Measurements from ENCODE around the gene LMF2. TPM values are rescaled to one million over a fixed set of nuclear protein-coding genes. Genes with fewer than 3 reads are reported as not detected.

Gene LMF2
- total RNA-seq, 2 experiments from 2014 or later = 59.3 to 62.6 TPM

DNA sequence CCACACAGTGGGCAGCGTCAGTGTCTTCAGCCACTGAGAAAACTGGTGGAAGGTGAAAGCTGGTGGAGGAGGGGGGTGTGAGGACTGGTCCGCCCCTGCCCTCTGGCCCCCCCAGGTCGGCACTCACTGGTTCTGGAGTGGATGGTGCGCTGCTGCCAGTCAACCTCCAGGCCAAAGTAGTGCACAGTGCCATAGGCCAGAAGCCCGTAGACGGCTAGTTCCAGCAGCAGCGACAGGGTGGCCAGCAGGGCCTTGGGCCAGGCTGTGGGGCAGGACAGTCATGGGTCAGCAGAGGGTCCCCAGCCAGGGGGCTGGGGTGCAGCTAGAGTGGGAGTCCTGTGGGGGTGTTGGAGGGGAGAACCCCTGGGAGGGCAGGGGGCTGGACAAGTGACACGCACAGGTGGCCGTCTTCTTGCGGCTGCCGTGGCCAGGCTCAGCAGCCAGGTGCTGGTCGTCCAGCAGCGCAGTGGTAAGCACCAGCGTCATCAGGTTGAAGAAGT is 2.2 kb downstream of the LMF2 start:
- H3K27ac Mint-ChIP-seq = no peak overlapping the region
- no peaks in the 10 kb centered on the region for H3K9me3 Mint-ChIP-seq
- H3K36me3 Mint-ChIP-seq = peaks cover 7% of the 10 kb centered on the region
- DNase-seq = no peak
- no peaks in the 10 kb centered on the region for H3K27me3 Mint-ChIP-seq
- H3K4me3 Mint-ChIP-seq = no peak overlapping the region
- H3K4me1 Mint-ChIP-seq = peaks cover 7% of the 10 kb centered on the region

- no peak for DNase-seq
- H3K27ac Mint-ChIP-seq = no peak overlapping the region
- H3K4me3 Mint-ChIP-seq = no peak overlapping the region
- peaks cover 7% of the 10 kb centered on the region for H3K4me1 Mint-ChIP-seq
- no peaks in the 10 kb centered on the region for H3K9me3 Mint-ChIP-seq
- peaks cover 7% of the 10 kb centered on the region for H3K36me3 Mint-ChIP-seq
- no peaks in the 10 kb centered on the region for H3K27me3 Mint-ChIP-seq
Measured at GRCh38 chr22:50504369-50505211, 2.9 kb downstream of the LMF2 start.

GRCh38 chr22:50503475-50504145 is 3.9 kb downstream of the LMF2 start:
- Mint-ChIP-seq H3K9me3 (no peaks in the 10 kb centered on the region), H3K27ac (no peak overlapping the region), H3K4me3 (no peak overlapping the region), H3K4me1 (peaks cover 1% of the 10 kb centered on the region), H3K27me3 (no peaks in the 10 kb centered on the region), H3K36me3 (peaks cover 2% of the 10 kb centered on the region)
- DNase-seq = no peak

DNA sequence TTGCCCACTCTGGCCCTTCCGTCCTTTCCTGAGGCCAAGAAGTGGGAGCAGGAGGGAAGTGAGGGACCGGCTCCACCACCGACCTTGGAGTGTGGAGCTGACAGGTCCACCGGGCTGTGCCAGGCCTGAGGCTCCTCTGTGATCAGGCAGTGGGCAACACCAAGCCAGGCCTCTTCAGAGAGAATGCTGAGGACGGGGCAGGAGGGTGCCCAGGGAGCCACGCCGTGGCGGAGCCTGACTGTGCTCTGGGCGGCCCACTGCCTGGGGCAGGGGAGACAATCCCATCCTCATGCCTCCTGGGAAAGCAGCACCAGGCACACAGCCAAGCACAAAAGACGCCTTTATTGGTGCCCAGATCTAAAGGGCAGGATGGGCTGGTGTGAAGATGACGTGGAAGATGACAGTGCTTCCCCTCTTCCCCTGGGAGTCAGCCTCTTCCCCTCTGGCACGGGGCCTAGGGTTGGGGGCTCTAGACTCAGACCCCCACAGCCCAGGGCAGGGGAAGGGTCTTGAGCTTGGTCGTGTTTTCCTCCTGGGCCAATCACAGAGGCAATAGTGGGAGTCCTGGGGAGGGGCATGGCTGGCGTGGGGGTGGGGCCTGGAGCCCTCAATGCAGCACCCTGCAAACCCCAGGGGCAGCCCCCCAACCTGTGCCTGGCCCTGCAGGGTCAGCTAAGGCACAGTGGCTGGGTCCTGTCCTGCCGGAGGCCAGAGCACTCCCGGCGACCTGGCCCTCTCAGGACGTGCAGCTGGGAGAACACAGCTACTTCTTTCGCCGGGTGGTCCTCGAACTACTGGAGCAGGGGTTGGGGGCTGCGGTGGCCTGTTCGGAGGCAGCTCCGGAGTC is 4.7 kb downstream of the LMF2 start:
- H3K27me3 Mint-ChIP-seq = no peaks in the 10 kb centered on the region
- H3K27ac Mint-ChIP-seq = no peak overlapping the region
- H3K36me3 Mint-ChIP-seq = peaks cover 2% of the 10 kb centered on the region

GRCh38 chr22:50502096-50502495 is 5.4 kb downstream of the LMF2 start:
- Mint-ChIP-seq H3K4me1 (peaks cover 6% of the 10 kb centered on the region), H3K36me3 (peaks cover 2% of the 10 kb centered on the region), H3K27me3 (no peaks in the 10 kb centered on the region), H3K27ac (no peak overlapping the region), H3K4me3 (no peak overlapping the region), H3K9me3 (no peaks in the 10 kb centered on the region)
- DNase-seq = no peak

More for the DNA sequence above, 4.7 kb downstream of the LMF2 start:
- peaks cover 6% of the 10 kb centered on the region for H3K4me1 Mint-ChIP-seq
- no peak for DNase-seq
- H3K9me3 Mint-ChIP-seq = no peaks in the 10 kb centered on the region
- no peak overlapping the region for H3K4me3 Mint-ChIP-seq

GRCh38 chr22:50500452-50500851 is 7.0 kb downstream of the LMF2 start:
- DNase-seq = no peak
- Mint-ChIP-seq H3K27ac (no peak overlapping the region), H3K4me1 (peaks cover 6% of the 10 kb centered on the region), H3K4me3 (no peak overlapping the region), H3K27me3 (no peaks in the 10 kb centered on the region), H3K9me3 (no peaks in the 10 kb centered on the region), H3K36me3 (peaks cover 2% of the 10 kb centered on the region)

GRCh38 chr22:50498322-50498890 is 9.1 kb downstream of the LMF2 start:
- H3K27me3 Mint-ChIP-seq = no peaks in the 10 kb centered on the region
- H3K4me3 Mint-ChIP-seq = no peak overlapping the region
- peaks cover 2% of the 10 kb centered on the region for H3K36me3 Mint-ChIP-seq
- no peak overlapping the region for H3K27ac Mint-ChIP-seq
- DNase-seq = peak; percentile 70
- H3K9me3 Mint-ChIP-seq = no peaks in the 10 kb centered on the region
- peaks cover 6% of the 10 kb centered on the region for H3K4me1 Mint-ChIP-seq

GRCh38 chr22:50497093-50497492 is 10.4 kb downstream of the LMF2 start:
- H3K27ac Mint-ChIP-seq = no peak overlapping the region

DNA sequence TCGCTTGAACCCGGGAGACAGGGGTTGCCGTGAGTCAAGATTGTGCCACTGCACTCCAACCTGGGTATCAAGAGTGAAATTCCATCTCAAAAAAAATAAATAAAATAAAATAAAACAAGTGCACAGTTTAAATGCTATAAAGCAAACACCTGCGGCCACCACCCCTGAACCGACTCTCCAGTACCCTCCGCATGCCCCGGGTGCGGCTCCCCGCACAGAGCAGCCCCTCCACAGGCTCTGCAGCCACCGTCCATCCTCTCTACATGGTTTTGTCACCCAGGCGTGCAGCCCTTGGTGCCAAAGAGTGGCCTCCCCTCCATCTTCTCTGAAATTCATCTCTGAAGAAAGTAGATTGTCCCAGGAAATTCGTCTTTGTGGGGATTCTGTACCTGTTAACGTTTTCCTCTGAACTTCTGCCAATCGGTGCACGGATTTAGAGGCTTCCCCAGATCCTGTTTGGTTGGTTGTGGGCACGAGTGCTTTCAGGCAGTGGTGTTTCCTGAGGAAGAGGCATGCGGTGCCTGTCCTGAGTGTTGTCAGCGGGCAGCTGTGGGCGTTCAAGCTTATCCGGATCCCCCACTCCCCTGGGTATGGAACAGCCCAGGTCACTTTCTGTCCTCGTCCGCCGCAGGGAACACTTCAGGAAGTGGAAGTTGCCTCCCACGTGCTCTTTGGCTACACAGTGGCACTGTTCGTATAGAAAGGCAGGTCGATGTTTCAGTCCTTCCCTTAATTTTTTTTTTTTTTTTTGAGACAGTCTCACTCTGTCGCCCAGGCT is 16.8 kb downstream of the LMF2 start:
- DNase-seq = no peak
- no peaks in the 10 kb centered on the region for H3K36me3 Mint-ChIP-seq
- H3K27ac Mint-ChIP-seq = peak overlapping the region; percentile 31
- H3K9me3 Mint-ChIP-seq = no peaks in the 10 kb centered on the region
- no peaks in the 10 kb centered on the region for H3K27me3 Mint-ChIP-seq
- H3K4me1 Mint-ChIP-seq = peaks cover 8% of the 10 kb centered on the region
- peak overlapping the region; percentile 19 for H3K4me3 Mint-ChIP-seq

More at GRCh38 chr22:50497093-50497492, 10.4 kb downstream of the LMF2 start:
- no peaks in the 10 kb centered on the region for H3K9me3 Mint-ChIP-seq
- peaks cover 6% of the 10 kb centered on the region for H3K4me1 Mint-ChIP-seq
- no peak for DNase-seq
- H3K4me3 Mint-ChIP-seq = no peak overlapping the region
- H3K36me3 Mint-ChIP-seq = peaks cover under 1% of the 10 kb centered on the region
- H3K27me3 Mint-ChIP-seq = no peaks in the 10 kb centered on the region

DNA sequence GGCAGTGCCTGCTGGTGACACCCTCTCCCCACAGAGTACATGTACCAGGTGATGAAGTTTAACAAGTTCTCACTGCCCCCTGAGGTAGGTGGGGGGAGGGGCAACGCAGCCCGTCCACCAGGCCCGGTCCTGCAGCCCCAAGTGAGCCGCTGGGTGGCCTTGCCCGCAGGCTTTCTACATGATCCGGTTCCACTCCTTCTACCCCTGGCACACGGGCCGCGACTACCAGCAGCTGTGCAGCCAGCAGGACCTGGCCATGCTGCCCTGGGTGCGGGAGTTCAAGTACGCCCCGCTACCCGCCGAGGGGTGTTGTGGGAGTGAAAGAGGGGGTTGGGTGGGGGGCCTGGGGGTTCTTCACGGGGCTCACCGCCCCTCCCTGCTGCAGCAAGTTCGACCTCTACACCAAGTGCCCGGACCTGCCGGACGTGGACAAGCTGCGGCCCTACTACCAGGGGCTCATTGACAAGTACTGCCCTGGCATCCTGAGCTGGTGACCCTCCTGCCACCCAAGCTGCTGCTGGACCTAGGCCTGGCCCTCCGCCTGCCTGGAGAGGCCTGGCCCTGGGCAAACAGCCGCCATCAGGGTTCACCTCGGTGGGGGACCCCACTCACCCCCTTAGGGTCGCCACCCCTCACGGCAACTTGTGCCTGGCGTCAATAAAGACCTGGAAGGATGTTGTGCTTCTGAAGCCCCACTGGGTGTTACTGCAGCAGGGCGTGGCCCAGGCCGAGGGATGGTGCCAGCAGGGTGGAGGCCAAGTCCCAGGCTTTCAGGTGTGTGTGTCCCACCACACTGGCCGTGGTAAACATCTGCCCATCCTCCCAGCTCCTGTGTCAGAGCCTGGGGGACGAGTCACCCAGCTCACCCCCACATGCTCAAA is 17.9 kb downstream of the LMF2 start:
- Mint-ChIP-seq H3K4me3 (no peak overlapping the region), H3K4me1 (peaks cover 8% of the 10 kb centered on the region), H3K27ac (no peak overlapping the region), H3K36me3 (no peaks in the 10 kb centered on the region), H3K9me3 (no peaks in the 10 kb centered on the region), H3K27me3 (no peaks in the 10 kb centered on the region)
- no peak for DNase-seq

GRCh38 chr22:50488886-50489285 is 18.6 kb downstream of the LMF2 start:
- no peak for DNase-seq
- peaks cover 8% of the 10 kb centered on the region for H3K4me1 Mint-ChIP-seq
- H3K36me3 Mint-ChIP-seq = no peaks in the 10 kb centered on the region
- H3K27me3 Mint-ChIP-seq = no peaks in the 10 kb centered on the region
- no peaks in the 10 kb centered on the region for H3K9me3 Mint-ChIP-seq
- H3K4me3 Mint-ChIP-seq = no peak overlapping the region
- no peak overlapping the region for H3K27ac Mint-ChIP-seq

GRCh38 chr22:50488006-50488677 is 19.4 kb downstream of the LMF2 start:
- H3K27ac Mint-ChIP-seq = no peak overlapping the region
- no peak for DNase-seq
- H3K36me3 Mint-ChIP-seq = no peaks in the 10 kb centered on the region
- H3K4me1 Mint-ChIP-seq = peaks cover 8% of the 10 kb centered on the region
- H3K4me3 Mint-ChIP-seq = no peak overlapping the region
- no peaks in the 10 kb centered on the region for H3K27me3 Mint-ChIP-seq
- H3K9me3 Mint-ChIP-seq = no peaks in the 10 kb centered on the region

Data from activated naive CD8-positive, alpha-beta T cell treated with anti-CD3 and anti-CD28 coated beads for 36 hours (primary cell).